ENCODE measurements around the gene MRPS7. TPM values are rescaled to one million over a fixed set of nuclear protein-coding genes. Genes with fewer than 3 reads are reported as not detected.

Gene MRPS7
- total RNA-seq, 1 experiment from 2014 or later: 112 TPM

- DNase-seq (ENCODE audit: low spot score): no peak
These were observed 47.3 kb downstream of the MRPS7 start for GRCh38 chr17:75308732-75309629.

- no peak for DNase-seq (ENCODE audit: low spot score)
These were observed 52.4 kb downstream of the MRPS7 start for GRCh38 chr17:75313941-75314551.

- DNase-seq (ENCODE audit: low spot score): no peak
These were observed 54.0 kb downstream of the MRPS7 start for GRCh38 chr17:75315541-75316243.

Other genes with a start within 250 kb of the MRPS7 start
- gene MRPL58, start 249.2 kb upstream of the MRPS7 start, total RNA-seq (2014; rRNA removed; shearing (Covaris generic)): 89.4 and 107 TPM in 2 replicates
- 595 and 655 TPM in 2 replicates for gene ATP5PD, start 214.9 kb upstream of the MRPS7 start, total RNA-seq (2014; rRNA removed; shearing (Covaris generic))
- gene KCTD2, start 214.7 kb upstream of the MRPS7 start, total RNA-seq (2014; rRNA removed; shearing (Covaris generic)): 14.3 and 16.5 TPM in 2 replicates
- not detected in 2 replicates for gene SLC16A5, start 173.9 kb upstream of the MRPS7 start, total RNA-seq (2014; rRNA removed; shearing (Covaris generic))
- gene ARMC7, start 151.9 kb upstream of the MRPS7 start, total RNA-seq (2014; rRNA removed; shearing (Covaris generic)): 4.0 and 5.2 TPM in 2 replicates
- gene NT5C, start 130.1 kb upstream of the MRPS7 start, total RNA-seq (2014; rRNA removed; shearing (Covaris generic)): 122 and 134 TPM in 2 replicates
- gene JPT1, start 107.4 kb upstream of the MRPS7 start, total RNA-seq (2014; rRNA removed; shearing (Covaris generic)): 324 and 466 TPM in 2 replicates
- 160 and 193 TPM in 2 replicates for gene SUMO2, start 78.9 kb upstream of the MRPS7 start, total RNA-seq (2014; rRNA removed; shearing (Covaris generic))
- 59.3 and 71.5 TPM in 2 replicates for gene NUP85, start 56.2 kb upstream of the MRPS7 start, total RNA-seq (2014; rRNA removed; shearing (Covaris generic))
- 12.7 and 22.2 TPM in 2 replicates for gene GGA3, start 273 bp upstream of the MRPS7 start, total RNA-seq (2014; rRNA removed; shearing (Covaris generic))
- gene MIF4GD, start 9.4 kb downstream of the MRPS7 start, total RNA-seq (2014; rRNA removed; shearing (Covaris generic)): 36.0 and 41.6 TPM in 2 replicates
- 6.8 and 13.1 TPM in 2 replicates for gene SLC25A19, start 27.6 kb downstream of the MRPS7 start, total RNA-seq (2014; rRNA removed; shearing (Covaris generic))
- gene GRB2, start 143.8 kb downstream of the MRPS7 start, total RNA-seq (2014; rRNA removed; shearing (Covaris generic)): 83.8 and 107 TPM in 2 replicates
- 24.3 and 33.6 TPM in 2 replicates for gene TMEM94, start 194.8 kb downstream of the MRPS7 start, total RNA-seq (2014; rRNA removed; shearing (Covaris generic))